GM12878 (cell line): Measurements from ENCODE around the gene GRIN2C. TPM values are rescaled to one million over a fixed set of nuclear protein-coding genes. Genes with fewer than 3 reads are reported as not detected.

ENCODE experiments used
- ATAC-seq: fragments of 200-7000 bp; cut with Tn5 transposase; 3 replicates; pipeline ENCODE4 v1.9.1; 2020; ENCODE audit warnings: mild to moderate bottlenecking, moderate library complexity
- BruUV-seq: library from RNA; stranded (reverse); fragments of 400-500 nt; replicated peaks from 2 replicates; lab custom pipeline; 2021; lab: Mats Ljungman, UMichigan
- CTCF ChIA-PET: fragments of 300-600 bp; sonication (Branson Sonifier 250); formaldehyde crosslinking; extraction: SDS; loops from one replicate; lab custom pipeline; 2021; ENCODE audit warnings: inconsistent platforms; lab: Yijun Ruan, JAX
- POLR2A ChIA-PET: fragments of 350-600 bp; formaldehyde crosslinking; extraction: SDS; loops from one replicate; lab custom pipeline; 2021; ENCODE audit warnings: inconsistent platforms; lab: Charles Lee
- RAD21 ChIA-PET: fragments of 300-600 bp; sonication (Branson Sonifier 250); formaldehyde crosslinking; loops from one replicate; lab custom pipeline; 2023; ENCODE audit warnings: antibody characterized with exemption; ENCODE audit not compliant: unreplicated experiment; lab: Charles Lee
- SMC1A ChIA-PET: fragments of 300-600 bp; sonication (Branson Sonifier 250); formaldehyde crosslinking; loops from one replicate; lab custom pipeline; 2023; ENCODE audit not compliant: unreplicated experiment, uncharacterized antibody; lab: Charles Lee
- DNase-seq: peaks from one replicate; pipeline ENCODE4 v3.0.0-alpha.2; 2011; ENCODE audit warnings: low read depth, low spot score
- FAIRE-seq: peaks from 3 replicates; lab custom pipeline; 2011; peaks lifted over from hg19 to GRCh38; lab: Jason Lieb, UNC
- H2AFZ ChIP-seq: 2 replicates; pipeline ENCODE4 v1.6.0; 2011; ENCODE audit warnings: low read depth, low read length, control low read depth; ENCODE audit not compliant: control insufficient read depth
- H3K27ac ChIP-seq: 2 replicates; pipeline ENCODE4 v1.5.1; 2011; ENCODE audit warnings: control low read depth; ENCODE audit not compliant: control insufficient read depth, insufficient read depth
- H3K27me3 ChIP-seq, 2 experiments: replicated peaks in 1 of 2; 2 replicates each; pipeline versions ENCODE4 v1.6.0 to v1.6.1; 2011; ENCODE audit warnings: low read length in 1 of 2; ENCODE audit not compliant: control insufficient read depth in 2 of 2, insufficient read depth in 2 of 2
- H3K36me3 ChIP-seq, 2 experiments: 2 replicates each; pipeline ENCODE4 v1.5.1; 2011; ENCODE audit warnings: low read length in 1 of 2; ENCODE audit not compliant: control insufficient read depth in 2 of 2, insufficient read depth in 2 of 2
- H3K4me1 ChIP-seq: 2 replicates; pipeline ENCODE4 v1.6.1; 2011; ENCODE audit warnings: mild to moderate bottlenecking, low read length, moderate library complexity, mixed read lengths; ENCODE audit not compliant: control insufficient read depth, insufficient read depth
- H3K4me2 ChIP-seq: 2 replicates; pipeline ENCODE4 v1.6.0; 2011; ENCODE audit warnings: control low read depth; ENCODE audit not compliant: control insufficient read depth, insufficient read depth
- H3K4me3 ChIP-seq: fragments of 200-600 bp; sonication (generic); 2 replicates; pipeline ENCODE4 v1.5.1; 2016
- H3K79me2 ChIP-seq: 2 replicates; pipeline ENCODE4 v1.6.0; 2011; ENCODE audit warnings: low read length; ENCODE audit not compliant: control insufficient read depth, insufficient read depth
- H3K9ac ChIP-seq: 2 replicates; pipeline ENCODE4 v1.8.0; 2011; ENCODE audit warnings: low read length, control low read depth, mixed read lengths; ENCODE audit not compliant: control insufficient read depth, insufficient read depth
- H3K9me3 ChIP-seq: replicated peaks from 3 replicates; pipeline ENCODE4 v1.5.1; 2011; ENCODE audit warnings: mild to moderate bottlenecking, low read length; ENCODE audit not compliant: control insufficient read depth, insufficient read depth
- H4K20me1 ChIP-seq: 2 replicates; pipeline ENCODE4 v1.6.0; 2011; ENCODE audit not compliant: control insufficient read depth, insufficient read depth
- EED ChIP-seq: sonication (generic); IDR thresholded peaks from 2 replicates; pipeline ENCODE4 v1.6.1; 2016; ENCODE audit warnings: antibody characterized with exemption, low read depth
- FOS ChIP-seq: IDR thresholded peaks from 3 replicates; pipeline ENCODE4 v1.6.1; 2011; ENCODE audit warnings: borderline replicate concordance; ENCODE audit not compliant: insufficient read length; ENCODE audit errors: extremely low read depth
- IKZF1 ChIP-seq: fragments of 450-650 bp; conservative IDR thresholded peaks from 2 replicates; pipeline ENCODE4 v1.6.1; 2017; ENCODE audit warnings: antibody characterized with exemption, mild to moderate bottlenecking
- KAT2A ChIP-seq: conservative IDR thresholded peaks from 2 replicates; pipeline ENCODE4 v1.6.1; 2011; ENCODE audit warnings: low read depth, low read length; ENCODE audit not compliant: control insufficient read depth
- MTA2 ChIP-seq: fragments of 450-650 bp; IDR thresholded peaks from 2 replicates; pipeline ENCODE4 v1.6.1; 2016; ENCODE audit warnings: low read depth, mild to moderate bottlenecking, moderate library complexity
- POU2F2 ChIP-seq: IDR thresholded peaks from 3 replicates; pipeline ENCODE4 v1.6.1; 2011; ENCODE audit warnings: low read depth, mild to moderate bottlenecking, low read length, borderline replicate concordance
- SMARCA5 ChIP-seq: fragments of 450-650 bp; IDR thresholded peaks from 2 replicates; pipeline ENCODE4 v1.6.1; 2017; ENCODE audit warnings: mild to moderate bottlenecking
- TCF7 ChIP-seq: IDR thresholded peaks from 2 replicates; pipeline ENCODE4 v1.6.1; 2014; ENCODE audit warnings: antibody characterized with exemption, borderline replicate concordance
- ZNF274 ChIP-seq: IDR thresholded peaks from one replicate; pipeline ENCODE4 v1.8.0; 2011; ENCODE audit not compliant: insufficient read length, insufficient read depth
- ZNF622 ChIP-seq: fragments of 450-650 bp; IDR thresholded peaks from 2 replicates; pipeline ENCODE4 v1.6.1; 2017; ENCODE audit warnings: mild to moderate bottlenecking, inconsistent platforms
- ZZZ3 ChIP-seq: IDR thresholded peaks from 2 replicates; pipeline ENCODE4 v1.6.1; 2011; ENCODE audit warnings: low read depth; ENCODE audit not compliant: control insufficient read depth, insufficient read length
- WGBS: methylation state at CpG from one replicate; pipeline ENCODE4 v1.1.6; 2016; ENCODE audit warnings: low lambda C conversion rate; ENCODE audit not compliant: insufficient replicate concordance, insufficient coverage; ENCODE audit errors: missing lambda C conversion rate; 5-methylcytosine and 5-hydroxymethylcytosine counted together
- in situ Hi-C: fragments of 300-500 bp; cut with MboI; formaldehyde crosslinking; loops from 9 replicates; pipeline ENCODE4 v1.14.3; 2018; ENCODE audit warnings: mixed read lengths
- intact Hi-C: fragments of 100-400 bp; cut with micrococcal nuclease; formaldehyde crosslinking; loops from one replicate; pipeline ENCODE4 v1.14.2; 2022; ENCODE audit not compliant: unreplicated experiment
- polyA plus RNA-seq, 11 experiments: library from polyadenylated mRNA; depleted of rRNA in 4 of 11; unstranded in 6 of 11; stranded (reverse) in 5 of 11; fragments of >200 nt; fragmentation: Nextera tagmentation in 4 of 11; fragmentation: Illumina TruSeq in 1 of 11; extraction: Ambion mirVana in 4 of 11; extraction: Trizol in 1 of 11; gene quantifications; 1 replicate in 1 of 11; 2 replicates in 10 of 11; pipeline versions ENCODE4 v1.2.1 to v1.2.3, GENCODE V29; 2011 to 2016; ENCODE audit warnings: inconsistent platforms in 2 of 11, missing spikeins in 2 of 11, low read depth in 1 of 11
- total RNA-seq, 4 experiments: library from RNA; depleted of rRNA in 3 of 4; stranded (reverse); fragments of >200 nt in 3 of 4; fragmentation: Illumina TruSeq in 1 of 4; extraction: Trizol in 1 of 4; gene quantifications; 2 replicates each; pipeline versions ENCODE4 v1.2.1 to v1.2.3, GENCODE V29; 2013 to 2021
- TF ChIP-seq, protein P1 (sequence below): IDR thresholded peaks from 2 replicates; pipeline ENCODE4 v1.6.1; 2012; ENCODE audit warnings: low read depth, low read length, improper control_type of control experiment
- TF ChIP-seq, protein P2 (sequence below): IDR thresholded peaks from 2 replicates; pipeline ENCODE4 v1.6.1; 2012; ENCODE audit warnings: mild to moderate bottlenecking, low read depth, low read length

Gene GRIN2C
- total and polyA plus RNA-seq, 10 of the 15 experiments (the other 5 are each of a cell fraction or from before 2014, with no cell fraction given), result 0.01 to 0.20 (median 0.11) TPM; not detected in 2

DNA sequence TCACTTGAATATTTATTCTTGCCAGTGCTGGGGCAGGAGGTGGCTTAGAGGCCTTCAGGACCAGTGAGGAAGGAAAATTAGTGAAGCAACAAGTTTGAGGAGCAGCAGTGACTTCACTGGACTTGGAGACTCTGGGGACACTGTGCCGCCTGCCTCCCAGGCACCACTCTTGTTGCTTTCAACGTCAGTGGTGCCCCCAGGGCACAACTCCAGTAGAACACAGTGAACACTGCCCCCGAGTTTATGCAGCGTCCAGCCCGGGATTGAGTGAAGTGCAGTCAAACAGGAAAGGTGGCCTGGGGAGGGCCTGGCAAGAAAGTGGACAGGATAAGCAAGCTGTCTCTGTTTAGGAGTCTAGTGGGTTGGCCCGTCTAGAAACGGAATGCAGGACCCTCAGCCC is 59.2 kb downstream of the GRIN2C start:
- peaks cover 0 to 5% of the 10 kb centered on the region in 2 experiments; a peak in 2 of 4 replicates for H3K36me3 ChIP-seq
- ChIA-PET CTCF (no interaction called here), POLR2A (no interaction called here), SMC1A (no interaction called here), RAD21 (no interaction called here)
- no peaks in the 10 kb centered on the region for H3K27me3 ChIP-seq
- no peaks in the 10 kb centered on the region for H4K20me1 ChIP-seq
- H3K4me3 ChIP-seq, result no peak overlapping the region
- no peak overlapping the region for H3K9ac ChIP-seq
- FAIRE-seq (no peak), ATAC-seq (no peak), DNase-seq (no peak)
- in situ Hi-C loops, result no loop called here
- no peak for TF ChIP-seq FOS
- TF ChIP-seq SMARCA5, result no peak
- TF ChIP-seq, protein P1, sequence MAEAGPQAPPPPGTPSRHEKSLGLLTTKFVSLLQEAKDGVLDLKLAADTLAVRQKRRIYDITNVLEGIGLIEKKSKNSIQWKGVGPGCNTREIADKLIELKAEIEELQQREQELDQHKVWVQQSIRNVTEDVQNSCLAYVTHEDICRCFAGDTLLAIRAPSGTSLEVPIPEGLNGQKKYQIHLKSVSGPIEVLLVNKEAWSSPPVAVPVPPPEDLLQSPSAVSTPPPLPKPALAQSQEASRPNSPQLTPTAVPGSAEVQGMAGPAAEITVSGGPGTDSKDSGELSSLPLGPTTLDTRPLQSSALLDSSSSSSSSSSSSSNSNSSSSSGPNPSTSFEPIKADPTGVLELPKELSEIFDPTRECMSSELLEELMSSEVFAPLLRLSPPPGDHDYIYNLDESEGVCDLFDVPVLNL, result no peak
- H3K9me3 ChIP-seq, result no peaks in the 10 kb centered on the region
- no TSS peak for BruUV-seq
- no peak overlapping the region for H3K4me2 ChIP-seq
- H3K27ac ChIP-seq, result no peak overlapping the region
- H3K79me2 ChIP-seq, result no peaks in the 10 kb centered on the region
- no peak overlapping the region for H2AFZ ChIP-seq
- no peaks in the 10 kb centered on the region for H3K4me1 ChIP-seq
- 86% methylated on average over 7 of the region's 7 CpGs for WGBS
- intact Hi-C loops, result no loop called here

DNA sequence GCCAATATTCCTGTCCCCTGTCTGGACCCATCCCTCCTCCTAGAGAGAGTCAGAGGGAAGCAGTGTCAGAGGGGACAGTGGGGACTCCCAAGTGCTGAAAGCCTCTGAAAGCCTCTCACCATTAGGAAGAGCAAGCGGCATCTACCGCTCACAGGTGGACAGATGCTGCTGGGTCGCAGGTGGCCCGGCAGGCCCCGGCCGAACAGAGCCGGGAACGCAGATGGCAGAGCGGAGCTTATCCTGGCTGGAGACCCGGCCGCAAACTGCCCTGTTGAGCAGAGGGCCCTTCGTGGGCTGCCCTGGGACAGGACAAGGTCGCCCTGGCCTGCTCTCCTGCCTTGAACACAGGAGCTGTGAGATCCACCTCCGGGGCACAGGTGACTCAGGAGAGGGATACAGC is 60.6 kb downstream of the GRIN2C start:
- Histone ChIP-seq H3K27me3 (no peaks in the 10 kb centered on the region), H3K4me1 (no peaks in the 10 kb centered on the region), H3K27ac (no peak overlapping the region), H3K9me3 (no peaks in the 10 kb centered on the region), H3K4me2 (no peak overlapping the region), H3K79me2 (no peaks in the 10 kb centered on the region), H3K36me3 (peaks cover 4 to 6% of the 10 kb centered on the region in 2 experiments; a peak in 3 of 4 replicates), H3K9ac (no peak overlapping the region), H4K20me1 (no peaks in the 10 kb centered on the region), H2AFZ (no peak overlapping the region), H3K4me3 (no peak overlapping the region)
- in situ Hi-C loops, result no loop called here
- ChIA-PET SMC1A (no interaction called here), CTCF (no interaction called here), RAD21 (no interaction called here), POLR2A (no interaction called here)
- DNase-seq (no peak), ATAC-seq (no peak), FAIRE-seq (no peak)
- no TSS peak for BruUV-seq
- intact Hi-C loops, result no loop called here
- 94% methylated on average over 14 of the region's 14 CpGs for WGBS
- TF ChIP-seq KAT2A, result no peak
- no peak for TF ChIP-seq MTA2
- no peak for TF ChIP-seq ZZZ3
- no peak for TF ChIP-seq POU2F2
- no peak for TF ChIP-seq TCF7
- no peak for TF ChIP-seq ZNF274
- TF ChIP-seq IKZF1, result no peak
- TF ChIP-seq EED, result no peak
- TF ChIP-seq ZNF622, result no peak
- TF ChIP-seq, protein P2, sequence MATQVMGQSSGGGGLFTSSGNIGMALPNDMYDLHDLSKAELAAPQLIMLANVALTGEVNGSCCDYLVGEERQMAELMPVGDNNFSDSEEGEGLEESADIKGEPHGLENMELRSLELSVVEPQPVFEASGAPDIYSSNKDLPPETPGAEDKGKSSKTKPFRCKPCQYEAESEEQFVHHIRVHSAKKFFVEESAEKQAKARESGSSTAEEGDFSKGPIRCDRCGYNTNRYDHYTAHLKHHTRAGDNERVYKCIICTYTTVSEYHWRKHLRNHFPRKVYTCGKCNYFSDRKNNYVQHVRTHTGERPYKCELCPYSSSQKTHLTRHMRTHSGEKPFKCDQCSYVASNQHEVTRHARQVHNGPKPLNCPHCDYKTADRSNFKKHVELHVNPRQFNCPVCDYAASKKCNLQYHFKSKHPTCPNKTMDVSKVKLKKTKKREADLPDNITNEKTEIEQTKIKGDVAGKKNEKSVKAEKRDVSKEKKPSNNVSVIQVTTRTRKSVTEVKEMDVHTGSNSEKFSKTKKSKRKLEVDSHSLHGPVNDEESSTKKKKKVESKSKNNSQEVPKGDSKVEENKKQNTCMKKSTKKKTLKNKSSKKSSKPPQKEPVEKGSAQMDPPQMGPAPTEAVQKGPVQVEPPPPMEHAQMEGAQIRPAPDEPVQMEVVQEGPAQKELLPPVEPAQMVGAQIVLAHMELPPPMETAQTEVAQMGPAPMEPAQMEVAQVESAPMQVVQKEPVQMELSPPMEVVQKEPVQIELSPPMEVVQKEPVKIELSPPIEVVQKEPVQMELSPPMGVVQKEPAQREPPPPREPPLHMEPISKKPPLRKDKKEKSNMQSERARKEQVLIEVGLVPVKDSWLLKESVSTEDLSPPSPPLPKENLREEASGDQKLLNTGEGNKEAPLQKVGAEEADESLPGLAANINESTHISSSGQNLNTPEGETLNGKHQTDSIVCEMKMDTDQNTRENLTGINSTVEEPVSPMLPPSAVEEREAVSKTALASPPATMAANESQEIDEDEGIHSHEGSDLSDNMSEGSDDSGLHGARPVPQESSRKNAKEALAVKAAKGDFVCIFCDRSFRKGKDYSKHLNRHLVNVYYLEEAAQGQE, result no peak
